ENCODE measurements around the gene SPTSSA.
A peak's percentile ranks its signal among the peaks of the same experiment; 100 is the strongest.
"Not testable (repeated sequence)": the region's sequence is repeated elsewhere in the genome, so short reads cannot be mapped to it uniquely, and the experiment has no call there.

The SPTSSA gene, protein sequence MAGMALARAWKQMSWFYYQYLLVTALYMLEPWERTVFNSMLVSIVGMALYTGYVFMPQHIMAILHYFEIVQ

DNA sequence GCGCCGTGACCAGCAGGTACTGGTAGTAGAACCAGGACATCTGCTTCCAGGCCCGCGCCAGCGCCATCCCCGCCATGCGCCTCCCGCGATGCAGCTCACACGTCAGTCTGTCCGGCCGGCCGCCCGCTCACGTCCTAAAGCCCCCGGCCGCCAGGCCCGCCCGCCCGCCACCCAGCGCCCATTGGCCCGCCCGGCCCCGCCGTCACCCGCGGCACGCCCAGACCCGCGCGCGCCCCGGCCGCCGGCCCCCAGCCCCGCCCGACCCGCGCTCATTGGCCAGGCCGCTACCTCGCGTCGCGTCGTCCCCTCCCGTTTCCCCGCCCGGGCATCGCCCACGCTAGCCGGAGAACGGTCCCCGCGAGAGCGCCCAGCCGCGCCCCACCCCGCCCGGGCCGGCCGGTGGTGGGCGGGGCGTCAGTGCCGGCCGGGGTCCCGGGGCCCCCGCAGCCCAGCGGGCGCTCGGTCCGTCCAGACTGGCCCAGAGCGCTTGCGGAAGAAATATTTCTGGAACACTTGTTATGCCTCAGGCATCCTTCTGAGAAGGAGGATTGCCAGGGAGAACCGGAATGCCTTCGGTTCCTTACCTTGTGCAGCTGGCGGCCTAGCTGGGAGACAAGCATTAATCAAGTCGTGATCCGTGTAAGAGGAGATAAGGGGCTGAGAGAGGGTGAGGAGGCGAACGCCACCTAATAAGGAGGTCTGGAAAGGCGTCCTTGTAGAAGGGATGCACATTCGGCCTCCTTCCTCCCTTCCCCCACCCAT, at the start of gene SPTSSA:
Gene SPTSSA (minus strand): TSS at position 109 of the 762 bp plus-strand sequence. CDS start 33 bp downstream, at position 76.
- Mint-ChIP-seq H3K27me3 (ENCODE audit: low read depth) (no peaks in the 10 kb centered on the region), H3K4me1 (peaks cover 16% of the 10 kb centered on the region), H3K27ac (peak within 1 kb of the TSS; percentile 90 to 96 (median 95)), H3K36me3 (ENCODE audit: low read depth) (peaks cover 2% of the 10 kb centered on the region), H3K4me3 (peak within 1 kb of the TSS; percentile 92 to 97 (median 94)), H3K9me3 (no peaks in the 10 kb centered on the region)
- TF ChIP-seq, protein P1, sequence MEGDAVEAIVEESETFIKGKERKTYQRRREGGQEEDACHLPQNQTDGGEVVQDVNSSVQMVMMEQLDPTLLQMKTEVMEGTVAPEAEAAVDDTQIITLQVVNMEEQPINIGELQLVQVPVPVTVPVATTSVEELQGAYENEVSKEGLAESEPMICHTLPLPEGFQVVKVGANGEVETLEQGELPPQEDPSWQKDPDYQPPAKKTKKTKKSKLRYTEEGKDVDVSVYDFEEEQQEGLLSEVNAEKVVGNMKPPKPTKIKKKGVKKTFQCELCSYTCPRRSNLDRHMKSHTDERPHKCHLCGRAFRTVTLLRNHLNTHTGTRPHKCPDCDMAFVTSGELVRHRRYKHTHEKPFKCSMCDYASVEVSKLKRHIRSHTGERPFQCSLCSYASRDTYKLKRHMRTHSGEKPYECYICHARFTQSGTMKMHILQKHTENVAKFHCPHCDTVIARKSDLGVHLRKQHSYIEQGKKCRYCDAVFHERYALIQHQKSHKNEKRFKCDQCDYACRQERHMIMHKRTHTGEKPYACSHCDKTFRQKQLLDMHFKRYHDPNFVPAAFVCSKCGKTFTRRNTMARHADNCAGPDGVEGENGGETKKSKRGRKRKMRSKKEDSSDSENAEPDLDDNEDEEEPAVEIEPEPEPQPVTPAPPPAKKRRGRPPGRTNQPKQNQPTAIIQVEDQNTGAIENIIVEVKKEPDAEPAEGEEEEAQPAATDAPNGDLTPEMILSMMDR (IDR thresholded peaks at IDR 0.05; ENCODE audit: unreplicated experiment in 3 of 3) = no peak

DNA sequence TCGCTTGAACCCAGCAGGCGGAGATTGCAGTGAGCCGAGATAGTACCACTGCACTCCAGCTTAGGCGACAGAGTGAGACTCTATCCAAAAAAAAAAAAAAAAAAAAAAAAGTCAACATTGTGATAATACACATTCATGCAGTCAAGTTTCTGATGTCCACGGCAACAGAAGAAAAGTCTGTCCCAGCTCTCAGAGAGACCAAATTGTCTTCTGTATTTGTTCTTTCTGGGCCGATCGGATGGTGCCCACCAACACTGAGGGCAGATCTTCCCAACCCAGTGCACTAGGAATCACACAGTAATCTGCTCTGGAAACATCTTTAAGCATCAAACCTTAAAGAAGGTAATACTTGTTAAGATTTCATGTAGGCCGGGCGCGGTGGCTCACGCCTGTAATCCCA, 45.8 kb upstream of the SPTSSA start:
- H3K27ac Mint-ChIP-seq = no peak overlapping the region
- no peaks in the 10 kb centered on the region for H3K9me3 Mint-ChIP-seq
- no peaks in the 10 kb centered on the region for H3K36me3 Mint-ChIP-seq (ENCODE audit: low read depth)
- TF ChIP-seq, protein P1 (IDR thresholded peaks at IDR 0.05; ENCODE audit: unreplicated experiment in 3 of 3) = no peak
- peaks cover 3% of the 10 kb centered on the region for H3K4me1 Mint-ChIP-seq
- H3K27me3 Mint-ChIP-seq (ENCODE audit: low read depth) = no peaks in the 10 kb centered on the region
- no peak overlapping the region for H3K4me3 Mint-ChIP-seq

DNA sequence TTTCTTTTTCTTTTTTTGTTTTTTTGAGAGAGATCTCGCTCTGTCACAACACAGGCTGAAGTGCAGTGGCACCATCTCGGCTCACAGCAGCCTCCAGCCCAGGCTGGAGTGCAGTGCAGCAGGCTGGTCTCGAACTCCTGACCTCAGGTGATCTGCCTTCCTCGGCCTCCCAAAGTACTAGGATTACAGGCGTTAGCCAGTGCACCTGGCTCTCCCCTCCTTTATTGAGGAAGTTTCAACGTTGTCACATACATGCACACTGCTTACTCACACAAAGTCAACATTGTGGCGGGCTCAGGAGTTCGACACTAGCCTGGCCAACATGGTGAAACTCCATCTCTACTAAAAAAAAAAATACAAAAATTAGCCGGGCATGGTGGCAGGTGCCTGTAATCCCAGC, 45.4 kb upstream of the SPTSSA start:
- Mint-ChIP-seq H3K4me3 (no peak overlapping the region), H3K27me3 (ENCODE audit: low read depth) (no peaks in the 10 kb centered on the region), H3K36me3 (ENCODE audit: low read depth) (no peaks in the 10 kb centered on the region), H3K27ac (no peak overlapping the region), H3K4me1 (peaks cover 6% of the 10 kb centered on the region), H3K9me3 (no peaks in the 10 kb centered on the region)
- TF ChIP-seq, protein P1 (IDR thresholded peaks at IDR 0.05; ENCODE audit: unreplicated experiment in 3 of 3) = no peak

DNA sequence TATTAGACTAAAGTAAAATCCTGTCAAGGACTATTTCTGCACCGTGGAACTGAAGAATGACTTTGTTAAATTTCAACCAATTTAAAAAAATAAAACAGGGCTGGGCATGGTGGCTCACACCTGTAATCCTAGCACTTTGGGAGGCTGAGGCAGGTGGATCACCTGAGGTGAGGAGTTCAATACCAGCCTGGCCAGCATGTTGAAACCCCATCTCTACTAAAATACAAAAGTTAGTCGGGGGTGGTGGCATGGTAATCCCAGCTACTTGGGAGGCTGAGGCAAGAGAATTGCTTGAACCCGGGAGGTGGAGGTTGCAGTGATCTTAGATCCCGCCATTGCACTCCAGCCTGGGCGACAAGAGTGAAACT, 43.1 kb upstream of the SPTSSA start:
- H3K9me3 Mint-ChIP-seq; H3K27ac Mint-ChIP-seq; H3K4me3 Mint-ChIP-seq; H3K36me3 Mint-ChIP-seq (ENCODE audit: low read depth); H3K27me3 Mint-ChIP-seq (ENCODE audit: low read depth): not testable (repeated sequence)
- peaks cover 12% of the 10 kb centered on the region for H3K4me1 Mint-ChIP-seq

DNA sequence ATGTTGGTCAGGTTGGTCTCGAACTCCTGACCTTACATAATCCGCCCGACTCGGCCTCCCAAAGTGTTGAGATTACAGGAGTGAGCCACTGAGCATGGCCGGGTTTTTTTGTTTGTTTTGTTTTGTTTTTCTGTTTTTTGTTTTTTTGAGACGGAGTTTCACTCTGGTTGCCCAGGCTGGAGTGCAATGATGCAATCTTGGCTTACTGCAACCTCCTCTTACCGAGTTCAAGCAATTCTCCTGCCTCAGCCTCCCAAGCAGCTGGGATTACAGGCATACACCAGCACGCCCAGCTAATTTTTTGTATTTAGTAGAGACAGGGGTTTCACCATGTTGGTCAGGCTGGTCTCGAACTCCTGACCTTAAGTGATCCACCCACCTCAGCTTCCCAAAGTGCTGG, 42.0 kb upstream of the SPTSSA start:
- not testable (repeated sequence) for H3K9me3 Mint-ChIP-seq; H3K27me3 Mint-ChIP-seq (ENCODE audit: low read depth); H3K27ac Mint-ChIP-seq; H3K36me3 Mint-ChIP-seq (ENCODE audit: low read depth); H3K4me3 Mint-ChIP-seq
- H3K4me1 Mint-ChIP-seq = peaks cover 12% of the 10 kb centered on the region

DNA sequence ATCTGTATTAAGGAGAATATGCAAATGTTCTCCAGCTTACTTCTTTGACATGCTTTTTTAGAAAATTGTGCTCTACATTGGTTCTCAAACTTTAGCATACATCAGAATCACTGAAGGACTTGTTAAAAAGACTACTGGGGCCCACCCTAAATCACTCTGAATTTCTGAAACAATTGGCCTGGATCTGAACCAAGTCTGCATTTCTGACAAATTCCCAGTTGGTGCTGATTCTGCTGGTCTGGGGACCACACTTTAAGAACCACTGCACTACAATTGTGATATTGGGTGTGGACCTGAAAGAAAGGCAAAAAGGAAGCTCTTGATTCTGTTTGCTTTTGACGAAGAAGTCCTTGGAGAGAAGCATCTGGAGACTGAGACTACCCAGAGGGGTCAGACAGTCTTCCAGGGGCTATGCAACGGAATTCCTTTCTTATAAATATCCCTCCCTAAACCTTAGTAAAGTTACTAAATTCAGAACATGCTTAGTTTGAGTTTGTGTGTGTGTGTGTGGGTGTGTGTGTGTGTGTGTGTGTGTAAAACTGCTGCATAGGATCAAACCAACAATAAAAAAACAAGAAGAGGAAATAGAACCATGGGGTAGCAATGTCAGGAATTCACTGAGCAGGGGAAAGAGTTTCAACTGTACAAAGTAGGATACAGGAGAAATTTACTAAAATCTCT, 40.6 kb upstream of the SPTSSA start:
- H3K9me3 Mint-ChIP-seq = no peaks in the 10 kb centered on the region
- H3K4me3 Mint-ChIP-seq = no peak overlapping the region
- no peaks in the 10 kb centered on the region for H3K36me3 Mint-ChIP-seq (ENCODE audit: low read depth)
- TF ChIP-seq, protein P1 (IDR thresholded peaks at IDR 0.05; ENCODE audit: unreplicated experiment in 3 of 3) = no peak
- peaks cover 12% of the 10 kb centered on the region for H3K4me1 Mint-ChIP-seq
- H3K27ac Mint-ChIP-seq = peak overlapping the region; percentile 62 to 73 (median 71)
- H3K27me3 Mint-ChIP-seq (ENCODE audit: low read depth) = no peaks in the 10 kb centered on the region

Measured in nephron (organoid).